K562 (cell line): ENCODE results near the gene PDE6D. TPM values are rescaled to one million over a fixed set of nuclear protein-coding genes. Genes with fewer than 3 reads are reported as not detected.

Source experiments
- ATF1 ChIP-seq, 2 experiments: fragments of 450-650 bp in 1 of 2; IDR thresholded peaks; 2 replicates each; pipeline ENCODE4 v1.6.1; 2016; ENCODE audit warnings: missing compliant biosample characterization in 1 of 2, missing genetic modification characterization in 1 of 2
- ATF7 ChIP-seq: fragments of 450-650 bp; IDR thresholded peaks from 2 replicates; pipeline ENCODE4 v1.7.1; 2014; ENCODE audit warnings: mild to moderate bottlenecking, moderate library complexity
- EGR1 ChIP-seq: fragments of 450-650 bp; conservative IDR thresholded peaks from 2 replicates; pipeline ENCODE4 v1.6.1; 2017; ENCODE audit warnings: mild to moderate bottlenecking
- ETV5 ChIP-seq: sonication (generic); formaldehyde crosslinking; IDR thresholded peaks from 2 replicates; pipeline ENCODE4 v1.4.0; 2020; ENCODE audit warnings: low read depth, mild to moderate bottlenecking, missing genetic modification reagents
- GABPA ChIP-seq: fragments of 200-800 bp; sonication (Bioruptor generic); conservative IDR thresholded peaks from 2 replicates; pipeline ENCODE4 v1.6.1; 2016; ENCODE audit warnings: low read depth, missing genetic modification characterization, missing compliant biosample characterization
- GATAD2A ChIP-seq: fragments of 450-650 bp; IDR thresholded peaks from 2 replicates; pipeline ENCODE4 v1.6.1; 2017
- HNRNPH1 ChIP-seq: fragments of 200-400 bp; formaldehyde crosslinking; optimal IDR thresholded peaks from 2 replicates; pipeline ENCODE3; 2017; ENCODE audit warnings: low read depth, mild to moderate bottlenecking, low read length, moderate library complexity
- NR4A1 ChIP-seq, 2 experiments: fragments of 250-450 bp in 1 of 2; fragments of 450-650 bp in 1 of 2; sonication (Bioruptor Pico) in 1 of 2; IDR thresholded peaks; 2 replicates each; pipeline versions ENCODE4 v1.4.0 to v1.6.1; 2016 to 2020; ENCODE audit warnings: mild to moderate bottlenecking in 2 of 2, missing compliant biosample characterization in 1 of 2, missing genetic modification characterization in 1 of 2, moderate library complexity in 1 of 2
- PHF8 ChIP-seq: fragments of 200-600 bp; sonication (generic); IDR thresholded peaks from 2 replicates; pipeline ENCODE4 v1.6.1; 2012; ENCODE audit warnings: mixed run types, mild to moderate bottlenecking, inconsistent platforms, low read length, moderate library complexity, borderline replicate concordance
- RAD21 ChIP-seq, 2 experiments: fragments of 250-450 bp in 1 of 2; fragments of 450-650 bp in 1 of 2; sonication (Bioruptor Pico) in 1 of 2; formaldehyde crosslinking in 1 of 2; IDR thresholded peaks in 1 of 2; conservative IDR thresholded peaks in 1 of 2; 2 replicates each; pipeline versions ENCODE4 v1.4.0 to v1.8.0; 2020 to 2022; ENCODE audit warnings: mild to moderate bottlenecking in 2 of 2, moderate library complexity in 1 of 2
- ZFP1 ChIP-seq: fragments of 450-650 bp; formaldehyde crosslinking; IDR thresholded peaks from 2 replicates; pipeline ENCODE4 v1.4.0; 2020; ENCODE audit warnings: mild to moderate bottlenecking, mixed read lengths
- ZNF24 ChIP-seq: fragments of 450-650 bp; IDR thresholded peaks from 2 replicates; pipeline ENCODE4 v1.6.1; 2016
- ZNF347 ChIP-seq: fragments of 450-650 bp; formaldehyde crosslinking; IDR thresholded peaks from 2 replicates; pipeline ENCODE4 v1.4.0; 2020; ENCODE audit warnings: low read depth, mild to moderate bottlenecking, moderate library complexity
- ZNF408 ChIP-seq: fragments of 250-450 bp; sonication (Bioruptor Pico); IDR thresholded peaks from 2 replicates; pipeline ENCODE4 v1.4.0; 2020; ENCODE audit warnings: low read depth, mild to moderate bottlenecking, moderate library complexity
- polyA plus RNA-seq, 8 experiments: library from polyadenylated mRNA; depleted of rRNA in 4 of 8; stranded (reverse) in 5 of 8; unstranded in 3 of 8; fragments of >200 nt; fragmentation: Nextera tagmentation in 2 of 8; fragmentation: Illumina TruSeq in 1 of 8; extraction: Ambion mirVana in 2 of 8; extraction: Trizol in 1 of 8; gene quantifications; 2 replicates each; pipeline versions ENCODE4 v1.2.1 to v1.2.3, GENCODE V29; 2011 to 2014; ENCODE audit warnings: inconsistent platforms in 1 of 8, missing spikeins in 1 of 8
- total RNA-seq, 7 experiments: library from RNA; depleted of rRNA in 6 of 7; stranded (reverse); fragments of >200 nt in 6 of 7; fragmentation: Illumina TruSeq in 2 of 7; extraction: Trizol in 2 of 7; gene quantifications; 2 replicates each; pipeline versions ENCODE4 v1.2.1 to v1.2.3, GENCODE V29; 2011 to 2021; ENCODE audit warnings: low replicate concordance in 1 of 7
- TF ChIP-seq, protein P1 (sequence below): fragments of 250-450 bp; sonication (Bioruptor Pico); IDR thresholded peaks from 2 replicates; pipeline ENCODE4 v1.8.0; 2022; ENCODE audit warnings: moderate library complexity, mild to moderate bottlenecking, inconsistent platforms
- TF ChIP-seq, protein P2 (sequence below): fragments of 250-450 bp; sonication (Bioruptor Pico); IDR thresholded peaks from 2 replicates; pipeline ENCODE4 v1.6.1; 2021; ENCODE audit warnings: mild to moderate bottlenecking
- TF ChIP-seq, protein P3 (sequence below): fragments of 450-650 bp; IDR thresholded peaks from 2 replicates; pipeline ENCODE4 v1.6.1; 2017; ENCODE audit warnings: antibody characterized with exemption
- TF ChIP-seq, protein P4 (sequence below), 3 experiments: fragments of 200-800 bp in 1 of 3; fragments of 250-450 bp in 1 of 3; fragments of 450-650 bp in 1 of 3; sonication (Bioruptor Pico) in 1 of 3; sonication (Bioruptor generic) in 1 of 3; formaldehyde crosslinking in 1 of 3; IDR thresholded peaks; 2 replicates each; pipeline versions ENCODE4 v1.6.1 to v1.8.0; 2016 to 2022; ENCODE audit warnings: mild to moderate bottlenecking in 2 of 3, missing genetic modification characterization in 2 of 3, missing compliant biosample characterization in 1 of 3, moderate library complexity in 1 of 3
- TF ChIP-seq, protein P5 (sequence below): fragments of 450-650 bp; formaldehyde crosslinking; IDR thresholded peaks from 2 replicates; pipeline ENCODE4 v1.4.0; 2020; ENCODE audit warnings: mild to moderate bottlenecking, moderate library complexity

The PDE6D gene
- total and polyA plus RNA-seq, 9 of the 15 experiments (the other 6 are each of a cell fraction or from before 2014, with no cell fraction given): 0.65 to 11.6 (median 7.0) TPM

DNA sequence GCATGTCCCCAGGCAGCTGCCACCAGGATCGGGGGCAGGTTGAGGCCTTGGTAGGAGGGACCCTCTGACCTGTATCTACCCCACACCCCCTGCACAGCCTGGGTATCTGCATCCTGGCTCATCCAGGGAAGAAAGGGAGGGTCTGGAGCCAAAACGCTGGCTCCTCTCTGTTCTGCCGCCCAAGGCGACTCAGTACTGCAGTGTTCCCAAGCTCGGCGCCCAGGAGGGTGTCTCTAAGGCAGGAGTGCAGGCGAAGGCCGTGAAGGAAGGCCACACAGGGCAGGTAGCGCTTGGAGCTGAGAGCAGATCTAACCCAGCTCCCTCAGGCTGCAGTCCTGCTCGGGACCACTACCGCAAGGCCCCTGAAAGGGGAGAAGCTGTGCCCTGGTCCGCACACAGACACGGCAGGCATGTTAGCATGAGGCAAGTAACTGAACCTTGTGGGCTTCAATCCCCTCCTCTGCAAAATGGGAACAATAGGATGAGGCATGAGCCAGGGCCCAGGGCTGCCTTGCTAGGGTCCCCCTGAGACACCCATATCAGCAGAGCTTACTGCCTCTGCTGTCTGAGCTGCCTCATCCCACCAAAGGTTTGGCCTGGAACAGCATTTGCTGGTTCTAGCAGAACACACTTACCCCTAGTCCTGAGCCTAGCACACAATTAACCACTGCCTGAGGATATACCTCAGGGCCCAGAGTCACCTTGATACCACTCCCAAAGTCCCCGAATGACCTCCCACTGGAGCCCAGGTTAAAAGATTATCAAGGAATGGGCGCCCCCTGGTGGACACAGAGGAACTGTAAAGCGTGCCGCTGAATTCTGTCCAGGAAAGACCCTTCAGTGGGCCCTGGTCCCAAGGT, 66.2 kb downstream of the PDE6D start (continued):
- TF ChIP-seq RAD21 (CRISPR knock-in tag; conservative IDR thresholded peaks at IDR 0.05 in 1 of 2, IDR thresholded peaks at IDR 0.05 in 1 of 2): peak; percentile 71 to 75
- TF ChIP-seq, protein P1, sequence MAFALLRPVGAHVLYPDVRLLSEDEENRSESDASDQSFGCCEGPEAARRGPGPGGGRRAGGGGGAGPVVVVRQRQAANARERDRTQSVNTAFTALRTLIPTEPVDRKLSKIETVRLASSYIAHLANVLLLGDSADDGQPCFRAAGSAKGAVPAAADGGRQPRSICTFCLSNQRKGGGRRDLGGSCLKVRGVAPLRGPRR (CRISPR knock-in tag): no peak
- no peak for TF ChIP-seq EGR1
- no peak for TF ChIP-seq GABPA (tag)
- no peak for TF ChIP-seq HNRNPH1
- TF ChIP-seq, protein P2, sequence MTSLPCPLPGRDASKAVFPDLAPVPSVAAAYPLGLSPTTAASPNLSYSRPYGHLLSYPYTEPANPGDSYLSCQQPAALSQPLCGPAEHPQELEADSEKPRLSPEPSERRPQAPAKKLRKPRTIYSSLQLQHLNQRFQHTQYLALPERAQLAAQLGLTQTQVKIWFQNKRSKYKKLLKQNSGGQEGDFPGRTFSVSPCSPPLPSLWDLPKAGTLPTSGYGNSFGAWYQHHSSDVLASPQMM: no peak
- no peak for TF ChIP-seq ETV5 (CRISPR knock-in tag)
- TF ChIP-seq, protein P3, sequence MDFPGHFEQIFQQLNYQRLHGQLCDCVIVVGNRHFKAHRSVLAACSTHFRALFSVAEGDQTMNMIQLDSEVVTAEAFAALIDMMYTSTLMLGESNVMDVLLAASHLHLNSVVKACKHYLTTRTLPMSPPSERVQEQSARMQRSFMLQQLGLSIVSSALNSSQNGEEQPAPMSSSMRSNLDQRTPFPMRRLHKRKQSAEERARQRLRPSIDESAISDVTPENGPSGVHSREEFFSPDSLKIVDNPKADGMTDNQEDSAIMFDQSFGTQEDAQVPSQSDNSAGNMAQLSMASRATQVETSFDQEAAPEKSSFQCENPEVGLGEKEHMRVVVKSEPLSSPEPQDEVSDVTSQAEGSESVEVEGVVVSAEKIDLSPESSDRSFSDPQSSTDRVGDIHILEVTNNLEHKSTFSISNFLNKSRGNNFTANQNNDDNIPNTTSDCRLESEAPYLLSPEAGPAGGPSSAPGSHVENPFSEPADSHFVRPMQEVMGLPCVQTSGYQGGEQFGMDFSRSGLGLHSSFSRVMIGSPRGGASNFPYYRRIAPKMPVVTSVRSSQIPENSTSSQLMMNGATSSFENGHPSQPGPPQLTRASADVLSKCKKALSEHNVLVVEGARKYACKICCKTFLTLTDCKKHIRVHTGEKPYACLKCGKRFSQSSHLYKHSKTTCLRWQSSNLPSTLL: no peak
- no peak for TF ChIP-seq ATF1 (CRISPR knock-in tag; IDR thresholded peaks at IDR 0.05)
- TF ChIP-seq ATF1 (tag; IDR thresholded peaks at IDR 0.05): no peak
- TF ChIP-seq ZNF24: 0 out of 2 replicates have a peak, but pooled peaks have one; percentile 23
- TF ChIP-seq ZFP1 (CRISPR knock-in tag): no peak
- TF ChIP-seq NR4A1 (CRISPR knock-in tag; IDR thresholded peaks at IDR 0.05): no peak
- TF ChIP-seq NR4A1 (tag; IDR thresholded peaks at IDR 0.05): no peak
- TF ChIP-seq, protein P4, sequence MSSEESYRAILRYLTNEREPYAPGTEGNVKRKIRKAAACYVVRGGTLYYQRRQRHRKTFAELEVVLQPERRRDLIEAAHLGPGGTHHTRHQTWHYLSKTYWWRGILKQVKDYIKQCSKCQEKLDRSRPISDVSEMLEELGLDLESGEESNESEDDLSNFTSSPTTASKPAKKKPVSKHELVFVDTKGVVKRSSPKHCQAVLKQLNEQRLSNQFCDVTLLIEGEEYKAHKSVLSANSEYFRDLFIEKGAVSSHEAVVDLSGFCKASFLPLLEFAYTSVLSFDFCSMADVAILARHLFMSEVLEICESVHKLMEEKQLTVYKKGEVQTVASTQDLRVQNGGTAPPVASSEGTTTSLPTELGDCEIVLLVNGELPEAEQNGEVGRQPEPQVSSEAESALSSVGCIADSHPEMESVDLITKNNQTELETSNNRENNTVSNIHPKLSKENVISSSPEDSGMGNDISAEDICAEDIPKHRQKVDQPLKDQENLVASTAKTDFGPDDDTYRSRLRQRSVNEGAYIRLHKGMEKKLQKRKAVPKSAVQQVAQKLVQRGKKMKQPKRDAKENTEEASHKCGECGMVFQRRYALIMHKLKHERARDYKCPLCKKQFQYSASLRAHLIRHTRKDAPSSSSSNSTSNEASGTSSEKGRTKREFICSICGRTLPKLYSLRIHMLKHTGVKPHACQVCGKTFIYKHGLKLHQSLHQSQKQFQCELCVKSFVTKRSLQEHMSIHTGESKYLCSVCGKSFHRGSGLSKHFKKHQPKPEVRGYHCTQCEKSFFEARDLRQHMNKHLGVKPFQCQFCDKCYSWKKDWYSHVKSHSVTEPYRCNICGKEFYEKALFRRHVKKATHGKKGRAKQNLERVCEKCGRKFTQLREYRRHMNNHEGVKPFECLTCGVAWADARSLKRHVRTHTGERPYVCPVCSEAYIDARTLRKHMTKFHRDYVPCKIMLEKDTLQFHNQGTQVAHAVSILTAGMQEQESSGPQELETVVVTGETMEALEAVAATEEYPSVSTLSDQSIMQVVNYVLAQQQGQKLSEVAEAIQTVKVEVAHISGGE (CRISPR knock-in tag; IDR thresholded peaks at IDR 0.05): no peak
- TF ChIP-seq ZNF408 (CRISPR knock-in tag): no peak
- no peak for TF ChIP-seq ZNF347 (CRISPR knock-in tag)
- TF ChIP-seq PHF8: 0 out of 2 replicates have a peak, but pooled peaks have one; percentile 12
- TF ChIP-seq, protein P5, sequence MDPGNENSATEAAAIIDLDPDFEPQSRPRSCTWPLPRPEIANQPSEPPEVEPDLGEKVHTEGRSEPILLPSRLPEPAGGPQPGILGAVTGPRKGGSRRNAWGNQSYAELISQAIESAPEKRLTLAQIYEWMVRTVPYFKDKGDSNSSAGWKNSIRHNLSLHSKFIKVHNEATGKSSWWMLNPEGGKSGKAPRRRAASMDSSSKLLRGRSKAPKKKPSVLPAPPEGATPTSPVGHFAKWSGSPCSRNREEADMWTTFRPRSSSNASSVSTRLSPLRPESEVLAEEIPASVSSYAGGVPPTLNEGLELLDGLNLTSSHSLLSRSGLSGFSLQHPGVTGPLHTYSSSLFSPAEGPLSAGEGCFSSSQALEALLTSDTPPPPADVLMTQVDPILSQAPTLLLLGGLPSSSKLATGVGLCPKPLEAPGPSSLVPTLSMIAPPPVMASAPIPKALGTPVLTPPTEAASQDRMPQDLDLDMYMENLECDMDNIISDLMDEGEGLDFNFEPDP (CRISPR knock-in tag): no peak
- no peak for TF ChIP-seq ATF7
- TF ChIP-seq GATAD2A: no peak
